Measurements from ENCODE around the gene TOMM7. TPM values are rescaled to one million over a fixed set of nuclear protein-coding genes. Genes with fewer than 3 reads are reported as not detected.

TOMM7 gene
- total and polyA plus RNA-seq, 10 of the 15 experiments (the other 5 are each of a cell fraction or from before 2014, with no cell fraction given) = 151 to 1,497 (median 322) TPM

- no peak for FAIRE-seq
- ATAC-seq = peak; percentile 84
- H3K4me3 ChIP-seq = peak overlapping the region; percentile 84
- RAD21 ChIA-PET (ENCODE audit: unreplicated experiment) = interaction anchor here (0.9 to 5.7 kb wide), 8 partner anchors 15 to 202 kb away, joined by 3 to 46 read pairs (median 20); partner anchors contain the start of gene HYCC1
- H2AFZ ChIP-seq (ENCODE audit: control insufficient read depth, low read depth, low read length) = peak overlapping the region; percentile 68
- H3K36me3 ChIP-seq (ENCODE audit: control insufficient read depth in 2 of 2, insufficient read depth in 2 of 2, low read length in 1 of 2) = peaks cover 0 to 5% of the 10 kb centered on the region in 2 experiments; a peak in 1 of 4 replicates
- peak overlapping the region; percentile 75 for H3K4me2 ChIP-seq (ENCODE audit: control insufficient read depth, insufficient read depth)
- POLR2A ChIA-PET = interaction anchor here (1.0 to 3.7 kb wide), 4 partner anchors 18 to 161 kb away, joined by 3 to 23 read pairs (median 13); no protein-coding TSS in a partner anchor
- SMC1A ChIA-PET (ENCODE audit: uncharacterized antibody, unreplicated experiment) = interaction anchor here (1.0 to 3.8 kb wide), 14 partner anchors 14 to 201 kb away, joined by 3 to 39 read pairs (median 10); no protein-coding TSS in a partner anchor
- no peaks in the 10 kb centered on the region for H3K27me3 ChIP-seq (replicated peaks in 1 of 2; ENCODE audit: control insufficient read depth in 2 of 2, insufficient read depth in 2 of 2, low read length in 1 of 2)
- H3K79me2 ChIP-seq (ENCODE audit: control insufficient read depth, insufficient read depth, low read length) = peaks cover 38% of the 10 kb centered on the region
- in situ Hi-C loops (cut with MboI) (no loop called here), intact Hi-C loops (cut with micrococcal nuclease; ENCODE audit: unreplicated experiment) (loop anchor here (1.0 to 10.0 kb wide), 5 partner anchors 32 to 330 kb away; partner anchors contain the start of gene NUP42)
- H3K9ac ChIP-seq (ENCODE audit: control insufficient read depth, insufficient read depth, low read length) = peak overlapping the region; percentile 98
- H3K4me1 ChIP-seq (ENCODE audit: control insufficient read depth, insufficient read depth, low read length) = peaks cover 14% of the 10 kb centered on the region
- BruUV-seq (replicated peaks) = no TSS peak
- H3K27ac ChIP-seq (ENCODE audit: control insufficient read depth, insufficient read depth) = peak overlapping the region; percentile 94
- CTCF ChIA-PET = interaction anchor here (0.6 to 4.8 kb wide), 11 partner anchors 14 to 200 kb away, joined by 3 to 40 read pairs (median 8); partner anchors contain the start of gene TOMM7
- H4K20me1 ChIP-seq (ENCODE audit: control insufficient read depth, insufficient read depth) = no peaks in the 10 kb centered on the region
- WGBS (ENCODE audit: insufficient coverage, insufficient replicate concordance, low lambda C conversion rate, missing lambda C conversion rate) = 1% methylated on average over 71 of the region's 76 CpGs
- peak; percentile 63 for DNase-seq (ENCODE audit: low read depth, low spot score)
- no peaks in the 10 kb centered on the region for H3K9me3 ChIP-seq (replicated peaks; ENCODE audit: control insufficient read depth, insufficient read depth, low read length)
- TF ChIP-seq RFX5 (IDR thresholded peaks at IDR 0.05; ENCODE audit: low read depth, low read length) (0 out of 2 replicates have a peak, but pooled peaks have one; percentile 2), ZNF207 (IDR thresholded peaks at IDR 0.05; ENCODE audit: borderline replicate concordance) (peak; percentile 73; the same call in 1 of the 2 replicates), USF1 (IDR thresholded peaks at IDR 0.05; ENCODE audit: borderline replicate concordance, extremely low read length, insufficient read depth, low read depth, low read length) (peak; percentile 82), SMAD5 (IDR thresholded peaks at IDR 0.05; ENCODE audit: low read depth) (peak; percentile 64; the same call in 1 of the 2 replicates), IKZF2 (IDR thresholded peaks at IDR 0.05) (peak in 1 of 2 experiments; percentile 30; a peak in 2 of 4 replicates), SIN3A (IDR thresholded peaks at IDR 0.05; ENCODE audit: low read depth, low read length) (0 out of 2 replicates have a peak, but pooled peaks have one; percentile 38), NKRF (conservative IDR thresholded peaks at IDR 0.05) (peak; percentile 83), TARDBP (IDR thresholded peaks at IDR 0.05; ENCODE audit: borderline replicate concordance) (no peak), TBL1XR1 (IDR thresholded peaks at IDR 0.05; ENCODE audit: low read depth, low read length) (peak; percentile 64), ZNF592 (IDR thresholded peaks at IDR 0.05) (0 out of 2 replicates have a peak, but pooled peaks have one; percentile 14), TCF3 (IDR thresholded peaks at IDR 0.05; ENCODE audit: borderline replicate concordance, insufficient read depth, low read depth, low read length) (peak; percentile 65), GATAD2B (conservative IDR thresholded peaks at IDR 0.05; ENCODE audit: low read depth) (peak; percentile 81; the same call in 1 of the 2 replicates), ZNF217 (IDR thresholded peaks at IDR 0.05) (peak; percentile 61; the same call in 1 of the 2 replicates)
These were observed 31.8 kb upstream of the TOMM7 start for GRCh38 chr7:22854158-22855048.
